SW 1271 (cell line): Measurements from ENCODE around the gene RIF1.
"Not testable (repeated sequence)": the region's sequence is repeated elsewhere in the genome, so short reads cannot be mapped to it uniquely, and the experiment has no call there.

Experiments used
- DNase-seq, 2 experiments: peaks; one replicate each; lab custom pipeline; 2025; lab: John Stamatoyannopoulos, UW

The RIF1 gene

GRCh38 chr2:151409601-151410484 is at the start of gene RIF1:
Gene RIF1, plus strand, starts transcription at chr2:151409902. Its CDS starts 522 bp downstream, at chr2:151410424.
- DNase-seq, result peak; percentile 93 to 95

GRCh38 chr2:151361674-151362370 is 47.9 kb upstream of the RIF1 start:
- peak in 1 of 2 experiments; percentile 5 for DNase-seq

- DNase-seq, result no peak
Observed at GRCh38 chr2:151363709-151364108, 46.0 kb upstream of the RIF1 start.

- DNase-seq, result no peak
Observed at GRCh38 chr2:151367571-151367970, 42.1 kb upstream of the RIF1 start.

- DNase-seq, result peak in 1 of 2 experiments; percentile 7
Observed at GRCh38 chr2:151374436-151374835, 35.3 kb upstream of the RIF1 start.

GRCh38 chr2:151379169-151379568 is 30.5 kb upstream of the RIF1 start:
- DNase-seq, result no peak

GRCh38 chr2:151380580-151381235 is 29.0 kb upstream of the RIF1 start:
- DNase-seq, result no peak

- DNase-seq, result no peak
Observed at GRCh38 chr2:151381266-151381665, 28.4 kb upstream of the RIF1 start.

- DNase-seq, result no peak
Observed at GRCh38 chr2:151388011-151388410, 21.7 kb upstream of the RIF1 start.

- no peak for DNase-seq
Observed at GRCh38 chr2:151391436-151391835, 18.3 kb upstream of the RIF1 start.

GRCh38 chr2:151394509-151394908 is 15.2 kb upstream of the RIF1 start:
- DNase-seq, result no peak

GRCh38 chr2:151395509-151396374 is 14.0 kb upstream of the RIF1 start:
- DNase-seq, result no peak

- no peak for DNase-seq
Observed at GRCh38 chr2:151399981-151400380, 9.7 kb upstream of the RIF1 start.

GRCh38 chr2:151401149-151401548 is 8.6 kb upstream of the RIF1 start:
- DNase-seq, result no peak

- DNase-seq, result no peak
Observed at GRCh38 chr2:151403914-151404313, 5.8 kb upstream of the RIF1 start.

GRCh38 chr2:151405376-151405775 is 4.3 kb upstream of the RIF1 start:
- no peak for DNase-seq

GRCh38 chr2:151407281-151407680 is 2.4 kb upstream of the RIF1 start:
- DNase-seq, result no peak

GRCh38 chr2:151408788-151409600 is 708 bp upstream of the RIF1 start:
- DNase-seq, result no peak

GRCh38 chr2:151410485-151410834 is 758 bp downstream of the RIF1 start:
- no peak for DNase-seq

GRCh38 chr2:151417650-151418049 is 7.9 kb downstream of the RIF1 start:
- no peak for DNase-seq

- DNase-seq, result not testable (repeated sequence)
Observed at GRCh38 chr2:151421681-151422080, 12.0 kb downstream of the RIF1 start.
